Measurements from ENCODE around the gene CCNA2. TPM values are rescaled to one million over a fixed set of nuclear protein-coding genes. Genes with fewer than 3 reads are reported as not detected.

Gene CCNA2
- total RNA-seq, 2 donors from 2014 or later, result 3.5 to 4.1 TPM

DNA sequence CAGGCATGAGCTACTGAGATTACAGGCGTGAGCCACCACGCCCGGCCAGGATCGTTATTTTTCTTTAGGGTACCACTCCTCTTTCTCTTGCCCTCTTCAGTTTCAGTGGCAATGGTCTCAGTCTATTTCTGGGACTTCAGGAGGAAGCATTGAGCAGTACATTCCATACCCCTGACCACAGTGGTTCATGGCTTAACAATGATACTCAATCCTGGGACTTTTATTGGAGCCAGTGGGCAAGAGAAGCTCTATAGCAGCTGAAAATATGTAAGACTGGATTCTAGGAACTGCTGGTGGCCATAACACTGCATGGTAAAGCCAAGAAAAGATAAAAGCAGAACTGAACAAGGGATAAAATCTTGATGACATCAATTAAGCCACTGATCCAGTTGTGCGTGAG lies 5.8 kb upstream of the CCNA2 start:
- H3K36me3 ChIP-seq, result no peaks in the 10 kb centered on the region
- no peak overlapping the region for H3K4me3 ChIP-seq
- no peak for DNase-seq (ENCODE audit: low spot score)
- no peak for TF ChIP-seq POLR2A (IDR thresholded peaks at IDR 0.05)
- no peak for TF ChIP-seq POLR2AphosphoS5 (IDR thresholded peaks at IDR 0.05)
- no peak overlapping the region for H3K27ac ChIP-seq
- 83% methylated on average over 5 of the region's 5 CpGs for WGBS
- H3K27me3 ChIP-seq (replicated peaks; ENCODE audit: insufficient read depth), result no peaks in the 10 kb centered on the region
- no peaks in the 10 kb centered on the region for H3K4me1 ChIP-seq (replicated peaks)
- no peaks in the 10 kb centered on the region for H3K9me3 ChIP-seq
- intact Hi-C loops (cut with DNase I), result no loop called here

DNA sequence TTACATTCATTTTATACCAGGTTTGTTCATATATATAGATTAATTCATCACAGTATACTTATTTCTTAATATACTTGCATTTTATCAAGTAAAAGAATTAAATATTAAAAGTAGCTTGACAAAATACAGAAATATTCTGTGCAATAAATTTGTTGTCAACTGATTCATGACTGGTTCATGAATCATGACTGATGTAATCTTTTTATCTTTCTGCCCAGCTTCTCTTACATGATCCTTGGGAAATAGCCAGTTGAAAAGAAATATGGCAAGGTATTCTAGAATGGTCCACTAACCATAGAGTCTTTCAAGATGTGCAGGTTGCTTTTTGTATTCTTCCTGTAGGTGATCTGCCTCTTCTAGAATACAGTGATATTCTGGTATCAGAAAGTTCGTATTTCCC lies 4.2 kb upstream of the CCNA2 start:
- H3K27me3 ChIP-seq (replicated peaks; ENCODE audit: insufficient read depth), result no peaks in the 10 kb centered on the region

GRCh38 chr4:121824950-121825349 lies 1.3 kb upstream of the CCNA2 start:
- H3K4me1 ChIP-seq (replicated peaks), result peaks cover 4% of the 10 kb centered on the region
- DNase-seq (ENCODE audit: low spot score), result no peak
- H3K36me3 ChIP-seq, result no peaks in the 10 kb centered on the region
- no peak overlapping the region for H3K4me3 ChIP-seq
- no peaks in the 10 kb centered on the region for H3K27me3 ChIP-seq (replicated peaks; ENCODE audit: insufficient read depth)
- H3K9me3 ChIP-seq, result no peaks in the 10 kb centered on the region
- no peak overlapping the region for H3K27ac ChIP-seq
- WGBS, result 20% methylated on average over 2 of the region's 2 CpGs
- TF ChIP-seq, protein P1, sequence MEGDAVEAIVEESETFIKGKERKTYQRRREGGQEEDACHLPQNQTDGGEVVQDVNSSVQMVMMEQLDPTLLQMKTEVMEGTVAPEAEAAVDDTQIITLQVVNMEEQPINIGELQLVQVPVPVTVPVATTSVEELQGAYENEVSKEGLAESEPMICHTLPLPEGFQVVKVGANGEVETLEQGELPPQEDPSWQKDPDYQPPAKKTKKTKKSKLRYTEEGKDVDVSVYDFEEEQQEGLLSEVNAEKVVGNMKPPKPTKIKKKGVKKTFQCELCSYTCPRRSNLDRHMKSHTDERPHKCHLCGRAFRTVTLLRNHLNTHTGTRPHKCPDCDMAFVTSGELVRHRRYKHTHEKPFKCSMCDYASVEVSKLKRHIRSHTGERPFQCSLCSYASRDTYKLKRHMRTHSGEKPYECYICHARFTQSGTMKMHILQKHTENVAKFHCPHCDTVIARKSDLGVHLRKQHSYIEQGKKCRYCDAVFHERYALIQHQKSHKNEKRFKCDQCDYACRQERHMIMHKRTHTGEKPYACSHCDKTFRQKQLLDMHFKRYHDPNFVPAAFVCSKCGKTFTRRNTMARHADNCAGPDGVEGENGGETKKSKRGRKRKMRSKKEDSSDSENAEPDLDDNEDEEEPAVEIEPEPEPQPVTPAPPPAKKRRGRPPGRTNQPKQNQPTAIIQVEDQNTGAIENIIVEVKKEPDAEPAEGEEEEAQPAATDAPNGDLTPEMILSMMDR (IDR thresholded peaks at IDR 0.05), result no peak
- TF ChIP-seq POLR2AphosphoS5 (IDR thresholded peaks at IDR 0.05) (no peak), POLR2A (IDR thresholded peaks at IDR 0.05) (no peak)
- intact Hi-C loops (cut with DNase I), result no loop called here

More for the DNA sequence above, 4.2 kb upstream of the CCNA2 start:
- Histone ChIP-seq H3K4me3 (no peak overlapping the region), H3K36me3 (no peaks in the 10 kb centered on the region), H3K4me1 (replicated peaks) (peaks cover 4% of the 10 kb centered on the region), H3K27ac (no peak overlapping the region), H3K9me3 (no peaks in the 10 kb centered on the region)
- 97% methylated on average over 1 of the region's 1 CpG for WGBS
- no peak for DNase-seq (ENCODE audit: low spot score)
- intact Hi-C loops (cut with DNase I), result no loop called here
- TF ChIP-seq POLR2AphosphoS5 (IDR thresholded peaks at IDR 0.05) (no peak), POLR2A (IDR thresholded peaks at IDR 0.05) (no peak)
- TF ChIP-seq, protein P1 (IDR thresholded peaks at IDR 0.05), result no peak

DNA sequence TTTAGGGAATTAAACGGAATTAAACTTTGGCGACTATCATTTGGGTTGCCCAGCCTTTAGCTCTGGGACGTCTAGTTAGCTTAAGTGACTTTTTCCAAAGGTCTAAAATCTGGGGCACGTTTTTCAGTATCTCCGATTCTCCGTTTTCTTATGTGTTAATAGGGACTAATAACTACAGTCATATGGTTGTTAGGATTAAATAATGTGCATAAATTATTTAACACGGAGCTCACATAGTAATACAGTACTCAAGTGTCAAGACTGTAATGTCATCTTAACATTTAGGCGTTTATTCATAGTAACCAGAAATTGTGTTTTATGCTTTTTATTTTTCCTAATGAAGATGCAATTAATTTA lies 466 bp upstream of the CCNA2 start:
- WGBS, result 5% methylated on average over 8 of the region's 8 CpGs
- peak overlapping the region; percentile 67 to 69 for H3K27ac ChIP-seq
- intact Hi-C loops (cut with DNase I), result no loop called here

GRCh38 chr4:121822796-121823504 lies 733 bp downstream of the CCNA2 start:
- Histone ChIP-seq H3K9me3 (no peaks in the 10 kb centered on the region), H3K36me3 (no peaks in the 10 kb centered on the region), H3K27me3 (replicated peaks; ENCODE audit: insufficient read depth) (no peaks in the 10 kb centered on the region), H3K4me3 (peak overlapping the region; percentile 44 to 49), H3K4me1 (replicated peaks) (peaks cover 4% of the 10 kb centered on the region), H3K27ac (no peak overlapping the region)
- 2% methylated on average over 30 of the region's 30 CpGs for WGBS
- intact Hi-C loops (cut with DNase I), result no loop called here
- peak; percentile 10 for DNase-seq (ENCODE audit: low spot score)
- TF ChIP-seq, protein P1 (IDR thresholded peaks at IDR 0.05), result no peak
- no peak for TF ChIP-seq POLR2A (IDR thresholded peaks at IDR 0.05)
- TF ChIP-seq POLR2AphosphoS5 (IDR thresholded peaks at IDR 0.05), result no peak

More for the DNA sequence above, 466 bp upstream of the CCNA2 start:
- TF ChIP-seq POLR2A (IDR thresholded peaks at IDR 0.05), result peak; percentile 19
- TF ChIP-seq, protein P1 (IDR thresholded peaks at IDR 0.05), result no peak
- no peak for TF ChIP-seq POLR2AphosphoS5 (IDR thresholded peaks at IDR 0.05)
- Histone ChIP-seq H3K4me3 (peak overlapping the region; percentile 44 to 49), H3K36me3 (no peaks in the 10 kb centered on the region), H3K4me1 (replicated peaks) (peaks cover 4% of the 10 kb centered on the region), H3K27me3 (replicated peaks; ENCODE audit: insufficient read depth) (no peaks in the 10 kb centered on the region), H3K9me3 (no peaks in the 10 kb centered on the region)
- no peak for DNase-seq (ENCODE audit: low spot score)

Measured in prostate gland (tissue), 2 donors.